H9 (cell line): ENCODE data around the gene CTPS1. TPM values are rescaled to one million over a fixed set of nuclear protein-coding genes. Genes with fewer than 3 reads are reported as not detected.

Experiments used
- DNase-seq: peaks from one replicate; pipeline ENCODE4 v3.0.0-alpha.2; 2017
- H2AFZ ChIP-seq: one replicate; pipeline ENCODE4 v1.6.1; 2013; ENCODE audit warnings: mild to moderate bottlenecking, low read length, control low read depth, moderate library complexity
- H2AK5ac ChIP-seq: 2 replicates; pipeline ENCODE4 v1.6.1; 2013; ENCODE audit warnings: low read length, control low read depth, mixed read lengths; ENCODE audit not compliant: insufficient read length
- H2BK120ac ChIP-seq: one replicate; pipeline ENCODE4 v1.6.1; 2013; ENCODE audit warnings: low read depth, mild to moderate bottlenecking, low read length, control low read depth, inconsistent platforms; ENCODE audit not compliant: poor library complexity, severe bottlenecking
- H2BK12ac ChIP-seq: 2 replicates; pipeline ENCODE4 v1.6.1; 2013; ENCODE audit warnings: low read length, control low read depth, mixed read lengths, low read depth; ENCODE audit not compliant: insufficient read length
- H2BK15ac ChIP-seq: 2 replicates; pipeline ENCODE4 v1.6.1; 2013; ENCODE audit warnings: low read depth, low read length, control low read depth
- H2BK20ac ChIP-seq: one replicate; pipeline ENCODE4 v1.6.1; 2013; ENCODE audit warnings: low read depth, mild to moderate bottlenecking, low read length, control low read depth, inconsistent platforms; ENCODE audit not compliant: poor library complexity, severe bottlenecking
- H2BK5ac ChIP-seq: 2 replicates; pipeline ENCODE4 v1.6.1; 2013; ENCODE audit warnings: low read length, control low read depth, mixed read lengths; ENCODE audit not compliant: insufficient read length
- H3K14ac ChIP-seq: 2 replicates; pipeline ENCODE4 v1.6.1; 2013; ENCODE audit warnings: low read length, control low read depth; ENCODE audit not compliant: insufficient read depth
- H3K18ac ChIP-seq: 2 replicates; pipeline ENCODE4 v1.6.1; 2013; ENCODE audit warnings: low read depth, mild to moderate bottlenecking, mixed read lengths, low read length, control low read depth; ENCODE audit not compliant: insufficient read length
- H3K23ac ChIP-seq: 2 replicates; pipeline ENCODE4 v1.6.1; 2013; ENCODE audit warnings: low read length, control low read depth, mixed read lengths, low read depth; ENCODE audit not compliant: insufficient read length
- H3K23me2 ChIP-seq: 2 replicates; pipeline ENCODE4 v1.6.1; 2013; ENCODE audit warnings: low read depth, mild to moderate bottlenecking, mixed read lengths, low read length, control low read depth; ENCODE audit not compliant: insufficient read length, poor library complexity, severe bottlenecking
- H3K27ac ChIP-seq: 2 replicates; pipeline ENCODE4 v1.5.1; 2013; ENCODE audit warnings: low read length, control low read depth, mixed read lengths, low read depth; ENCODE audit not compliant: insufficient read length
- H3K27me3 ChIP-seq: 2 replicates; pipeline ENCODE4 v1.6.1; 2013; ENCODE audit warnings: low read length, control low read depth, inconsistent platforms; ENCODE audit not compliant: insufficient read depth
- H3K4ac ChIP-seq: 2 replicates; pipeline ENCODE4 v1.6.1; 2013; ENCODE audit warnings: low read depth, mild to moderate bottlenecking, control low read depth, inconsistent platforms, low read length, moderate library complexity
- H3K4me1 ChIP-seq: 2 replicates; pipeline ENCODE4 v1.6.1; 2013; ENCODE audit warnings: low read length, control low read depth, inconsistent platforms; ENCODE audit not compliant: insufficient read depth
- H3K4me2 ChIP-seq: 2 replicates; pipeline ENCODE4 v1.6.1; 2013; ENCODE audit warnings: low read length, control low read depth, mixed read lengths; ENCODE audit not compliant: insufficient read length, insufficient read depth
- H3K56ac ChIP-seq: 2 replicates; pipeline ENCODE4 v1.6.1; 2013; ENCODE audit warnings: low read depth, mild to moderate bottlenecking, mixed read lengths, low read length, control low read depth; ENCODE audit not compliant: insufficient read length
- H3K79me1 ChIP-seq: 2 replicates; pipeline ENCODE4 v1.6.1; 2013; ENCODE audit warnings: low read depth, mild to moderate bottlenecking, moderate library complexity, low read length, control low read depth, inconsistent platforms; ENCODE audit not compliant: insufficient read depth, poor library complexity, severe bottlenecking
- H3K79me2 ChIP-seq: 2 replicates; pipeline ENCODE4 v1.6.1; 2013; ENCODE audit warnings: low read length, control low read depth, inconsistent platforms; ENCODE audit not compliant: insufficient read depth
- H3K9ac ChIP-seq: 2 replicates; pipeline ENCODE4 v1.6.1; 2013; ENCODE audit warnings: low read length, control low read depth, mixed read lengths; ENCODE audit not compliant: insufficient read length; ENCODE audit errors: extremely low read depth
- H3K9me3 ChIP-seq: one replicate; pipeline ENCODE4 v1.6.1; 2013; ENCODE audit warnings: low read depth, low read length, inconsistent platforms; ENCODE audit not compliant: control insufficient read depth
- H3T11ph ChIP-seq: one replicate; pipeline ENCODE4 v1.6.1; 2013; ENCODE audit warnings: mild to moderate bottlenecking, low read length, control low read depth, inconsistent platforms
- H4K20me1 ChIP-seq: one replicate; pipeline ENCODE4 v1.6.1; 2013; ENCODE audit not compliant: control insufficient read depth, insufficient read length, insufficient read depth
- H4K5ac ChIP-seq: 2 replicates; pipeline ENCODE4 v1.6.1; 2013; ENCODE audit warnings: low read depth, mild to moderate bottlenecking, mixed read lengths, low read length, control low read depth; ENCODE audit not compliant: insufficient read length
- H4K8ac ChIP-seq: replicated peaks from 2 replicates; pipeline ENCODE4 v1.6.1; 2013; ENCODE audit warnings: low read length, control low read depth, mixed read lengths, low read depth; ENCODE audit not compliant: insufficient read length
- H4K91ac ChIP-seq: 2 replicates; pipeline ENCODE4 v1.6.1; 2013; ENCODE audit warnings: low read depth, mild to moderate bottlenecking, moderate library complexity, mixed read lengths, low read length, control low read depth; ENCODE audit not compliant: insufficient read length
- H3K27ac Mint-ChIP-seq, 3 experiments: 2 replicates in 2 of 3; 3 replicates in 1 of 3; pipeline ENCODE4 v1.8.0; 2020 to 2021; ENCODE audit warnings: mixed read lengths in 3 of 3, mild to moderate bottlenecking in 1 of 3, moderate library complexity in 1 of 3
- H3K27me3 Mint-ChIP-seq: 2 replicates; pipeline ENCODE4 v1.8.0; 2021; ENCODE audit warnings: low read depth, mild to moderate bottlenecking, moderate library complexity, mixed read lengths
- H3K36me3 Mint-ChIP-seq, 3 experiments: 2 replicates in 2 of 3; 3 replicates in 1 of 3; pipeline ENCODE4 v1.8.0; 2020 to 2021; ENCODE audit warnings: low read depth in 3 of 3, mixed read lengths in 3 of 3; ENCODE audit not compliant: insufficient read depth in 1 of 3
- H3K4me1 Mint-ChIP-seq, 2 experiments: 2 replicates each; pipeline ENCODE4 v1.8.0; 2020; ENCODE audit warnings: mixed read lengths in 2 of 2
- H3K4me3 Mint-ChIP-seq, 2 experiments: 2 replicates in 1 of 2; 3 replicates in 1 of 2; pipeline ENCODE4 v1.8.0; 2020 to 2021; ENCODE audit warnings: mild to moderate bottlenecking in 2 of 2, mixed read lengths in 2 of 2, moderate library complexity in 1 of 2
- H3K9me3 Mint-ChIP-seq, 2 experiments: 2 replicates in 1 of 2; 3 replicates in 1 of 2; pipeline ENCODE4 v1.8.0; 2020; ENCODE audit warnings: mild to moderate bottlenecking in 2 of 2, mixed read lengths in 2 of 2, moderate library complexity in 1 of 2
- CTCF ChIP-seq: fragments of 200-600 bp; sonication (generic); conservative IDR thresholded peaks from 3 replicates; pipeline ENCODE4 v1.8.0; 2021; ENCODE audit warnings: antibody characterized with exemption, mild to moderate bottlenecking
- WGBS: extraction: QIAGEN DNeasy Blood & Tissue Kit; methylation state at CpG from one replicate; pipeline ENCODE4 v1.1.7; 2013; ENCODE audit warnings: missing lambda C conversion rate, low lambda C conversion rate, mixed read lengths; ENCODE audit not compliant: insufficient read length; ENCODE audit errors: extremely low coverage; 5-methylcytosine and 5-hydroxymethylcytosine counted together
- total RNA-seq: library from RNA; stranded (reverse); gene quantifications from 2 replicates; pipeline ENCODE4 v1.2.1, GENCODE V29; 2021

The CTPS1 gene
- total RNA-seq, 1 experiment from 2014 or later: 105 TPM

- Histone ChIP-seq H2AK5ac (no peak overlapping the region), H3K56ac (no peak overlapping the region), H4K8ac (no peak overlapping the region), H2BK15ac (no peak overlapping the region), H2BK5ac (no peak overlapping the region), H3K23ac (no peak overlapping the region), H3K14ac (no peak overlapping the region), H3K79me2 (peaks cover 2% of the 10 kb centered on the region; the same call in 1 of the 2 replicates), H3K23me2 (no peaks in the 10 kb centered on the region), H3T11ph (no peak overlapping the region), H3K27me3 (no peaks in the 10 kb centered on the region), H2BK20ac (no peak overlapping the region), H4K20me1 (no peaks in the 10 kb centered on the region), H3K9ac (no peak overlapping the region), H3K4ac (no peak overlapping the region), H4K5ac (no peak overlapping the region), H3K4me2 (no peak overlapping the region), H3K9me3 (no peaks in the 10 kb centered on the region), H3K18ac (no peak overlapping the region), H2BK120ac (no peak overlapping the region), H3K27ac (no peak overlapping the region), H4K91ac (no peak overlapping the region), H3K4me1 (no peaks in the 10 kb centered on the region), H3K79me1 (no peaks in the 10 kb centered on the region), H2BK12ac (no peak overlapping the region), H2AFZ (no peak overlapping the region)
- Mint-ChIP-seq H3K27ac (no peak overlapping the region), H3K4me1 (peaks cover 10 to 11% of the 10 kb centered on the region in 2 experiments), H3K36me3 (no peaks in the 10 kb centered on the region; a peak in 1 of 7 replicates), H3K9me3 (no peaks in the 10 kb centered on the region), H3K4me3 (no peak overlapping the region), H3K27me3 (no peaks in the 10 kb centered on the region)
- no peak for TF ChIP-seq CTCF
- no CpG with 5 or more reads among the region's 6 CpGs for WGBS
- DNase-seq: no peak
Measured at GRCh38 chr1:40969445-40969844, 10.1 kb upstream of the CTPS1 start.
